Effector CD4-positive, alpha-beta T cell (primary cell): ENCODE results near the gene ATF6.

Experiments
- DNase-seq: peaks from one replicate; pipeline ENCODE4 v3.0.0-alpha.2; 2020

ATF6 gene

GRCh38 chr1:161973924-161974845, 208.1 kb downstream of the ATF6 start:
- no peak for DNase-seq

DNA sequence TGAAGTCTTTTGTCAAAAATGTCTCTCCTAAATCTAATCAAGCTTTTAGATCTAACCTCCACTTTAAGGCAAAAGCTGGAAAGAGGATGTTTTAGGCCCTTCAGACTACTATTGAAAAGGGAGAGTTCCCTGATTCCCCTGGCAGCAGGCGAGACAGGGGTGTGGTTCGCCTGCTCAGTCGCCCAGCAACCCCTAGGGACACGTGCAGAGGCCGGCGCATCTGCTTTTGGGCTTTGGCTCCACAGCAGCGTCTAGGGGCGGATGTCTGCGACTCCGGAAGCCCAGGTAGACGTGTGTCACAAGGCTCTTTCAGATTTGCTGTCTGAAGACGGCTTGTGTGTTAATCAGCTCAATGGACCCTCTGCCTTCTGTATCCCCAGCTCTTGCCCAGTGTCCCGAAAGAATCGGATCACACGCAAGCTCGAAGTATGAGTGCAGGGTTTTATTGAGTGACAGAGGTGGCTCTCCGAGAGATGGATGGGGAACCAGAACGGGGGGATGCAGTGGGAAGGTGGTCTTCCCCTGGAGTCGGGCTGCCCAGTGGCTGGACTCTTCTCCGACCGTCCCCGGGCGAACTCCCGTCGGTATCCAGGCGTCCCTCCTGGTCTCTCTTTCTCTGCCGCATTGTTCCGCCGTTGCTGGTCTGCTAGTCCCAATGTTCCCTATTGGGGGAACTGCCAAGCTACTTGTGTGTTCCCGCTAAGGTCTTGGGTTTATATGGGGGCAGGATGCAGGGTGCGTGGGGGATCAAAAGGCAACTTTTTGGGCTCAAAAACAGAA, 212.1 kb downstream of the ATF6 start:
- no peak for DNase-seq

DNA sequence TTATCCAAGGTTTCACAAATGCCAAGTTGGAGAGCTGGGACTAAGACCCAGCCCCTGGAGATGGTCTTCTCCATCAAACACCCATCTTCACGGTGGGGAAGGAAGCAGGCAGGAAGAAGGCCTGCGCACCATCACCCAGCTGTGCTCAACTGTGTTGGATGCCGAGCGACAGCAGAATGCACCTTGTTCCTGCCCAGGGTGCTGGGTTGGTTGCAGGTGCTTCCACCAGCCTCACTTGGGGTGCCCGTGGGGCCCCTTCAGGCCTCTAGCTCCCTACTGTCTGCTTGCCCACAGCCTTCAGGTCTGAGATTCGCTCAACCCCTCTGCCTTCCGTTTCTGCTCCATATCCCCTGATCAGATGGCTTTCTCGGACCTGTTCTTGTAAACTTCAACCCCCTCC, 215.0 kb downstream of the ATF6 start:
- no peak for DNase-seq

GRCh38 chr1:161981735-161982506, 215.8 kb downstream of the ATF6 start:
- no peak for DNase-seq

DNA sequence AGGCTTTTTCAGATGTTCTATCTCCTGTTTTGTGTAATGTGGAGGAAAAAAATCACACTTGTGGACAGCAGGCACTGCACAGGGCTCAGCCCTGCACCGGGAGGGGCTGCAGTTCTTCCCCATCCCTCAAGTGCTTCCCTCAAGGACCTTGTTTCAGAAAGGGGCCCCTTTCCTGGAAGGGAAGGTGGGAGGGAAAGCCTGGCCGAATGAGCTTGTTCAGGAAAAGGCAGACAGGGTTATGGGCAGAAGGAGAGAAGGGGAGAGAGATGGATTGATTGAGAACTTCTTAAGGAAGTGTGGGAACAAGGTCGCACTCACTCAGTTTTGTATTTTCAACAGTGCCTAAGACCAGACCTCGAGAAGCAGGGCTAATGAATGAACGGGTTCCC, 216.4 kb downstream of the ATF6 start:
- DNase-seq, result no peak

- no peak for DNase-seq
These were observed 216.8 kb downstream of the ATF6 start for GRCh38 chr1:161982917-161983316.

GRCh38 chr1:161983725-161984124, 217.6 kb downstream of the ATF6 start:
- DNase-seq, result no peak

DNA sequence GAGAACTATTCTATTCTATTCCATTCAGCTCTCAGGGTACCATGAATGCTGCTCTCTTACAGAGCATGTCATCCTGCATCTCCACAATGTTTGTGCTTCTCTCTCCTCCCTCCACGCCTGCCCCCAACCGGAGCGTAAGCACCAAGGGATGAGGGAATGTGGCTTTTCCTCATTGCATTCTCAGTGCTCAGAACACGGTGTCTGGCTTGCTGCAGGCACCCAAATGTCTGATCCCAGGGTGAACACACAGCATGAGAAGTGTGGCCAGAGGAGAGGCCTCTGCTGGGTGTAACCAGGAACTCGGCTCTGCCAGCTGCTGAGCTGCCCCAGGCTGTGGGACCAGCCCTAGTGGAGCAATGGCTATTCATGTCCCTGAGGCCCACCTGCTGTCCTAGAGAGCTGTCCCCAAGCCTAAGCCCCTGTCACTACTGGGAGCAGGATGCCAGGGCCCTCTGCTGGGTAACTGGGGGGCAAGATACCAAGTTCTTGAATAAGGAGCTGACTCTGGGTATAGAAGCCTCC, 219.2 kb downstream of the ATF6 start:
- DNase-seq, result no peak

- DNase-seq, result no peak
These were observed 220.2 kb downstream of the ATF6 start for GRCh38 chr1:161986328-161986727.

DNA sequence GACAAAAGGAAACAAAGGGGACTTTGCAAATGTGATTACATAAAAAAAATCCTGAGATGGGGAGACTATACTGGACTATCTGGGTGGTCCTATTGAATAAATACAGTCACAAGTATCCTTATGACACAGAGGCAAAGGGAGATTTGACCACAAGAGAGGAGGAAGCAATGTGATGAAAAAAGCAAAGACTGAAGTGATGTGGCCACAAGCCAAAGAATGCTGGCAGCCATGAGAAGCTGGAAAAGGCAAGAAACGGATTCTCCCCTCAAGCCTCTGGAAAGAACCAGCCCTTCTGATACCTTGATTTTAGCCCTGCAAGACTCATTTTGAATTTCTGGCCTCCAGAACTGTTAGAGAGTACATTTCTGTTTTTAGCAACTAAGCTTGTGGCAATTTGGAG, 221.2 kb downstream of the ATF6 start:
- no peak for DNase-seq

- no peak for DNase-seq
These were observed 221.8 kb downstream of the ATF6 start for GRCh38 chr1:161987872-161988271.

- no peak for DNase-seq
These were observed 222.3 kb downstream of the ATF6 start for GRCh38 chr1:161988413-161988812.

DNA sequence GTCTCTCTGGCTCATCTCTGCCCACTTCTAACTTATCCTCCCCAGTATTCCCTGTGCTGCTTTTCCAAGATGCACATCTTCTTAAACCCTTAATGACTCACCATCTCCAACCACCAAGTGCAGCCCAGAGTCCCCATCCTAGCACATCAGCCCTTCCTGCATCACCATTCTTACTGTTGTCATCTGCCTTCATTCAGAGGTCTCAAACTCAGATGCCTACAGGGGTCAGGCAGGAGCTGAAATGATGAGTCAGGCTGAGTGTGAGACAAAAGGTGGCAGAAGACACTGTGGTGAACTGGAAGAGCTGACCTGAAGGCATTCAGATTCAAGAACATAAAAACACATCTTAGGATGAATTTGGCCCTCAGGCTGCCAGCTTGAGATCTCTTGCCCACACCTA, 223.0 kb downstream of the ATF6 start:
- no peak for DNase-seq

- DNase-seq, result no peak
These were observed 223.7 kb downstream of the ATF6 start for GRCh38 chr1:161989786-161990185.

GRCh38 chr1:161993576-161993975, 227.5 kb downstream of the ATF6 start:
- no peak for DNase-seq

GRCh38 chr1:161994175-161994668, 228.1 kb downstream of the ATF6 start:
- DNase-seq, result no peak

DNA sequence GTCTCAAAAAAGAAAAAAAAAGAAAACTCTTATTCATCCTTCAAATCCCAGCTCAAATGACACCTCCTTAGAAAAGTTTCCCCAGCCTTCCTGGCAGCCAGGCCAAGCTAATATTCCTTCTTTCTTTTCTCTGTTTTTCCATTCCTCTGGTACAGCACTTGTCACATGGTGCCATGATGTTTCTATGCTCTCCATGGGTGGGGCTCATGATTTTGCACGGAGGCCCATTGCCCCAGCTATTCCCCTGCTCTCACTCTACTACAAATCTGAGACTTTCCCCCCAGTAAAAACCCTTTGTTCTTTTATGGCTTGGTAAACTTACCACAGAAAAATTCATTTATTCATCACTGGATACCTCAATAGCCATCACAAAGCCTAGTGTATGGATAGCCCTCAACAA, 231.0 kb downstream of the ATF6 start:
- no peak for DNase-seq

DNA sequence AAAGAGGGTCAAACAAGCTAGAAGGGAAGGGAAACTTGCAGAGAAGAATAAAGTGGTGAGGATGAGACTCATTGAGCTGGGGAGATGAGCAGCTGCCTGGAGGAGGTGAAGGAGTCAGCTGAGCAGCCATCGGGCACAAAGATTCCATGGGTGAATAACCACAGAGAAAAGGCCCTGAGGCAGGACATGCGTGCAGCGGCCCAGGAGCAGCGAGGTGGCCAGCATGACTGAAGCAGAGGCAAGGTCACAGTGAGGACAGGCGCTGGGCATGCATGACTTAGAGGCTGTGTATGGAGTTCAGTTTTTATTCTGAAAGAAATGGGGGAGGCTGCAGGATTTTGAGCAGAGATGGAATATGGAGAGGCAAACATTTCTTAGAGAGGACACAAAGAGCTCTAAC, 232.7 kb downstream of the ATF6 start:
- no peak for DNase-seq

GRCh38 chr1:161999301-162000052, 233.4 kb downstream of the ATF6 start:
- DNase-seq, result no peak

DNA sequence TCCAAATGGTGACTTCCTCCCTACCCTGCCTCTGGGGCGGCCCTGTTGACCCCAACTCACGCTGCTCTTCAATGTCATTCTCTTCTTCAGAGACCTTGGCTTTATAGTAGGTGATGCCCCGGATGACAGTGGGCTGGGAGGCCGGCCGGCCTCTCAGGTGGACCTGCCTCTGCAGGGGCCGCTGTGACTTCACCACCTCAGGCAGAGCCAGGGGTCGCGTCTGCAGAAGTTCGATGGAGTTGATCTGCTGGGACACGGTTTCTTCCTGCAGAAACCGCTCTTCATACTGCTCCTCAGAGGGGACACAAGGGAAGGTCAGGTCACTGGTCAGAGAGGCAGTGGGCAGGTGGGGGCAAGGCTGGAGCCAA, 233.9 kb downstream of the ATF6 start:
- no peak for DNase-seq

- DNase-seq, result no peak
These were observed 237.1 kb downstream of the ATF6 start for GRCh38 chr1:162003061-162003829.
